Astrocyte (in vitro differentiated cells and primary cell): ENCODE measurements around the gene MOG. TPM values are rescaled to one million over a fixed set of nuclear protein-coding genes. Genes with fewer than 3 reads are reported as not detected.

ENCODE experiments used
- DNase-seq: peaks from one replicate; pipeline ENCODE4 v3.0.0-alpha.2; 2010; ENCODE audit warnings: low read depth
- FAIRE-seq: peaks from 2 replicates; lab custom pipeline; 2011; peaks lifted over from hg19 to GRCh38; lab: Jason Lieb, UNC
- H2AFZ ChIP-seq: 2 replicates; pipeline ENCODE4 v1.6.0; 2012; ENCODE audit warnings: low read depth, low read length, inconsistent platforms
- H3K27ac ChIP-seq: 2 replicates; pipeline ENCODE4 v1.5.1; 2011; ENCODE audit warnings: low read depth, low read length, inconsistent platforms
- H3K27me3 ChIP-seq: 2 replicates; pipeline ENCODE4 v1.6.0; 2011; ENCODE audit warnings: low read length, inconsistent platforms; ENCODE audit not compliant: insufficient read depth
- H3K36me3 ChIP-seq: 2 replicates; pipeline ENCODE4 v1.5.1; 2011; ENCODE audit warnings: low read length, inconsistent platforms; ENCODE audit not compliant: insufficient read depth
- H3K4me1 ChIP-seq: 2 replicates; pipeline ENCODE4 v1.5.1; 2011; ENCODE audit warnings: low read length, inconsistent platforms; ENCODE audit not compliant: insufficient read depth
- H3K4me2 ChIP-seq: 2 replicates; pipeline ENCODE4 v1.6.0; 2012; ENCODE audit warnings: low read length, inconsistent platforms
- H3K4me3 ChIP-seq: 2 replicates; pipeline ENCODE4 v1.5.1; 2011; ENCODE audit warnings: low read depth, mild to moderate bottlenecking, low read length, inconsistent platforms; ENCODE audit not compliant: insufficient read depth
- H3K79me2 ChIP-seq: 2 replicates; pipeline ENCODE4 v1.6.0; 2012; ENCODE audit warnings: mild to moderate bottlenecking, low read length, inconsistent platforms; ENCODE audit not compliant: insufficient read depth
- H3K9ac ChIP-seq: 2 replicates; pipeline ENCODE4 v1.6.0; 2012; ENCODE audit warnings: mild to moderate bottlenecking, low read length, inconsistent platforms
- H3K9me3 ChIP-seq: 2 replicates; pipeline ENCODE4 v1.5.1; 2012; ENCODE audit warnings: low read depth, mild to moderate bottlenecking, low read length, inconsistent platforms; ENCODE audit not compliant: insufficient read depth
- H4K20me1 ChIP-seq: 2 replicates; pipeline ENCODE4 v1.6.0; 2012; ENCODE audit warnings: low read length, inconsistent platforms; ENCODE audit not compliant: insufficient read depth
- H3K27ac Mint-ChIP-seq: one replicate; pipeline ENCODE4 v1.8.0; 2021; ENCODE audit warnings: mild to moderate bottlenecking, mixed read lengths; ENCODE audit not compliant: unreplicated experiment
- H3K27me3 Mint-ChIP-seq: one replicate; pipeline ENCODE4 v1.8.0; 2021; ENCODE audit warnings: low read depth, mixed read lengths; ENCODE audit not compliant: unreplicated experiment
- H3K36me3 Mint-ChIP-seq: one replicate; pipeline ENCODE4 v1.8.0; 2021; ENCODE audit warnings: low read depth, mixed read lengths; ENCODE audit not compliant: unreplicated experiment
- H3K4me1 Mint-ChIP-seq: one replicate; pipeline ENCODE4 v1.8.0; 2021; ENCODE audit warnings: low read depth, mixed read lengths; ENCODE audit not compliant: unreplicated experiment
- H3K4me3 Mint-ChIP-seq: one replicate; pipeline ENCODE4 v1.8.0; 2021; ENCODE audit warnings: mild to moderate bottlenecking, moderate library complexity, mixed read lengths; ENCODE audit not compliant: unreplicated experiment
- H3K9me3 Mint-ChIP-seq: one replicate; pipeline ENCODE4 v1.8.0; 2021; ENCODE audit warnings: mild to moderate bottlenecking, mixed read lengths; ENCODE audit not compliant: unreplicated experiment
- CTCF ChIP-seq: IDR thresholded peaks from 2 replicates; pipeline ENCODE4 v1.5.1; 2011; ENCODE audit warnings: low read depth, mild to moderate bottlenecking, inconsistent platforms, low read length, moderate library complexity; ENCODE audit not compliant: insufficient read depth
- EZH2 ChIP-seq: IDR thresholded peaks from 2 replicates; pipeline ENCODE4 v1.6.1; 2012; ENCODE audit warnings: mild to moderate bottlenecking, low read length, inconsistent platforms; ENCODE audit not compliant: insufficient read depth
- total RNA-seq: library from RNA; stranded (reverse); gene quantifications from 2 replicates; pipeline ENCODE4 v1.2.1, GENCODE V29; 2021

Gene MOG
- total RNA-seq, 1 donor from 2014 or later, result not detected

DNA sequence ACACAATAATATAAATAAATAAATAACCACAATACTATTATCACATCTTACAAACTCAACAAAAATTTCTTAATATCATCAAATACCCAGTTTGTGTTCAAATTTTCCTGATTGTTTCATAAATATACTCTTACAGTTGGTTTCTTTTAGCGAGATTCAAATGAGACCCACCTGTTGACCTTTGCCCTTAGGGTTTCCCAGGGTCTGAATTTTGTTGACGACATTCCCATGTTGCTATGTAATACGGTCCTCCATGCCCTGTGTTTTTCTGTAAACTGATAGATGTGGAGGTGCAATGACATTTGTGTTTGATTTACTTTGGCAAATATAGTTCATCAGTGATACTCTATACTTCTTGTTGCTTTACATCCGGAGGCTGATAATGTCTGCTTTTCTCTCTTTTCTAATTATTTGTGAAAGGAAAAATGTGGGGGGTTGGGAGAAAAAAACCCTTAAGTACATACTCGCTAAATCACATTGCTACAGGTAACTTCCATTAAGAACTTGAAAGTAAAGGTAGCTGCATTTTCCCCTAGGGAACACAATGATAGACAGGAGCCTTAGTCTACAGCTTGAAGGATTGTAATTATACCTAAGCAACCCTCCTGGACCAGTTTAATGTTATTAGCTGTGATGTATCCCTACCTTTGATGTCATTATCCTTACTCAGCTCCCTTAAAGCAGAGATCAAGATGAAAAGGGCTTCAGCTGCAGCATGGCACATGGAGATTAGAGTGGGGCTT lies 6.6 kb downstream of the MOG start:
- DNase-seq, result no peak
- H3K4me3 Mint-ChIP-seq, result no peak overlapping the region
- Histone ChIP-seq H3K79me2 (no peaks in the 10 kb centered on the region), H3K27ac (no peak overlapping the region), H2AFZ (no peak overlapping the region), H3K9ac (no peak overlapping the region), H3K27me3 (peaks cover 10% of the 10 kb centered on the region), H3K4me2 (no peak overlapping the region), H4K20me1 (no peaks in the 10 kb centered on the region), H3K4me1 (no peaks in the 10 kb centered on the region), H3K9me3 (no peaks in the 10 kb centered on the region), H3K4me3 (no peak overlapping the region), H3K36me3 (no peaks in the 10 kb centered on the region)
- H3K9me3 Mint-ChIP-seq, result no peaks in the 10 kb centered on the region
- FAIRE-seq, result no peak
- peaks cover 10% of the 10 kb centered on the region for H3K4me1 Mint-ChIP-seq
- H3K36me3 Mint-ChIP-seq, result no peaks in the 10 kb centered on the region
- no peaks in the 10 kb centered on the region for H3K27me3 Mint-ChIP-seq
- H3K27ac Mint-ChIP-seq, result no peak overlapping the region
- TF ChIP-seq CTCF (no peak), EZH2 (no peak)

DNA sequence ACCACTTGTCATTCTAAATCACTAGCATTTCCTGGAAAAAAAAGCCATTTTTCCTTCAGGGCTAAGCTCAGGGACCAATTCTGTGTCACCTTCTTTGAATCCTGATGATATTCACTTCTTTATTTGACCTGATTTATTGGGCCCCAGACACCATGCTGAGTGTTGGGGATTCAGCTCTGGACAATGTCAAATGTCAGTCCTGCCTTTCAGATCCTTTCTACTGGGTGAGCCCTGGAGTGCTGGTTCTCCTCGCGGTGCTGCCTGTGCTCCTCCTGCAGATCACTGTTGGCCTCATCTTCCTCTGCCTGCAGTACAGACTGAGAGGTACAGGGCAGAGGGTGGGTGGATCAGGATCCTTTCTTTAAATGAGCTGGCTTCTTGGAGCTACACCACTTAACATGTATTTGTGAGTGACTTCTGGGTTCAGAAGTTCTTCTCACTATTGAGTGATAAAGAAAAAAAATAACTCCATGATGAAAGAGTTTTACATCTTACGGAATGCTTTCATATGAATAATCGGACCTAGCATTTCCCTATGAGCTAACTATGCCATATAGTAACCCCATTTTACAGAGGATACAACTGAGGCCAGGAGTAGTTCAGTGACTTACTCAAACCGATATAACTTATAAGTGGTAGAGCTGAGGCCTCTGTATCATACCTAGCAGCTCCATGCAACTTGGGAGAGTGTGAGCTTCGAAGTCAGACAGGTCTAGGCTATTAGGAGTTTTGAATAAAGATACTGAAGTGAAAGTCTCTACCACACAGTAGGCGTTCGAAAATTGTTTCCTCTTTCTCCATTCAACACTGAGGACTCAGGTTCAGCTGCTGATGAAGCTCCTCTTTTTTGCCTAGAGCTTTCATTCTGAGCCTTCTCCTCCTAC lies 9.3 kb downstream of the MOG start:
- Histone ChIP-seq H3K4me1 (no peaks in the 10 kb centered on the region), H2AFZ (no peak overlapping the region), H3K4me3 (no peak overlapping the region), H3K9me3 (no peaks in the 10 kb centered on the region), H3K36me3 (no peaks in the 10 kb centered on the region), H4K20me1 (no peaks in the 10 kb centered on the region), H3K79me2 (no peaks in the 10 kb centered on the region), H3K27me3 (peaks cover 7% of the 10 kb centered on the region), H3K27ac (no peak overlapping the region), H3K4me2 (no peak overlapping the region), H3K9ac (no peak overlapping the region)
- Mint-ChIP-seq H3K27me3 (peaks cover 5% of the 10 kb centered on the region), H3K36me3 (no peaks in the 10 kb centered on the region), H3K4me3 (no peak overlapping the region), H3K27ac (no peak overlapping the region), H3K4me1 (peaks cover 10% of the 10 kb centered on the region), H3K9me3 (peaks cover 4% of the 10 kb centered on the region)
- FAIRE-seq (no peak), DNase-seq (no peak)
- TF ChIP-seq EZH2, result no peak
- no peak for TF ChIP-seq CTCF
